NCI-H2227 treated with DMSO at 0.1 percent for 48 hours (cell line): ENCODE measurements around the gene MAD1L1.

Source experiments
- DNase-seq: peaks from one replicate; lab custom pipeline; 2025; lab: John Stamatoyannopoulos, UW

The MAD1L1 gene

GRCh38 chr7:2029211-2029905, 203.4 kb downstream of the MAD1L1 start:
- DNase-seq, result no peak

DNA sequence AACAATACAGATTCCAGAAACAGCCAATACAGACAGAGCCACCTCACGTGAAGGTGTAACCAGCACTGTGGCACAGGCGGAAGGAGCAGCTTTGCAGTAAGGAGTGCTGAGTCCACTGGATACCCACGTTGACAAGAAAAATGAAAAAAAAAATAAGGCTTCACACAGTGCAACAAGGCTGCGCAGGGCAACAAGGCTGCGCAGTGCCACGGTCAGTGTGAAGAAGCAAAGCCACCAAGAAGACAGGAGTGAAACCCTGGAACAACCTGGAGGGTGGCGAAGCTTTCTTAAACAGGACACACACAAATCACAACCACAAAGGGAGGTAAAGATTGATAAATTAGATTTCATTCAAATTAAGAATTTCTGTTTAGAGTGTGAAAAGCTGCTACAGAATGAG, 204.0 kb downstream of the MAD1L1 start:
- no peak for DNase-seq

GRCh38 chr7:2025188-2025587, 207.6 kb downstream of the MAD1L1 start:
- DNase-seq, result no peak

DNA sequence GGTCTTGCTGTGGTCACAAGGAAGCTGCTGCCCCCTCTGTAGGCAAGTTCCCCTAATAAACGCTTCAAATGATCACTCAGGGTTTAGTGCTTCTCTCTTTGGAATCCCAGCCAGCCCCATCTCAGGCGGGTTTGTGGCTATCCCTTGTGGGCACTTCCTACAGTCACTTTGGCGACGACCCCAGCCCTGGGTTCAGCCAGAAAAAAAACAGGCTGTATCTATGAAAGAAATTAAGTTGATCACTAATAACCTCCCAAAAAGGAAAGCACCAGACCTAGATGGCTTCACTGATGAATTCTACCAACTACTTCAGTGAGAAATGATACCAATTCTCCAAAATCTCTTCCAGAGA, 208.2 kb downstream of the MAD1L1 start:
- DNase-seq, result no peak

- DNase-seq, result no peak
Observed at GRCh38 chr7:2023877-2024566, 208.7 kb downstream of the MAD1L1 start.

GRCh38 chr7:2022737-2023250, 210.0 kb downstream of the MAD1L1 start:
- DNase-seq, result no peak

DNA sequence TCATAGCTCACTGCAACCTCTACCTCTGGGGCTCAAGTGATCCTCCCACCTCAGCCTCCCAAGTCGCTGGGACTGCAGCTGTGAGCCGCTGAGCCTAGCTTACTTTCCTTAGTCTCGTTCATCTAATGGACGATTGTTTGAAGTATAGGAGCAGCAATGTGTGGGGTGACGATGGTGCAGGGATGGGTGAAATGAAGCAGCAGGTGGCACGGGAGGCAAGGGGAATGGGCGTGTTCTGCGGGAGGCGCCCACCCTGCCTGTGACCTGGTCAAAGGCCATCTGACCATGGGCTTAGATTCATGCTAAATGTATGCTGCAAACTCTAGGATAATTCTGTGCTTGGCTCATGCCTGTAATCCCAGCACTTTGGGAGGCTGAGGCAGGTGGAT, 210.7 kb downstream of the MAD1L1 start:
- no peak for DNase-seq

DNA sequence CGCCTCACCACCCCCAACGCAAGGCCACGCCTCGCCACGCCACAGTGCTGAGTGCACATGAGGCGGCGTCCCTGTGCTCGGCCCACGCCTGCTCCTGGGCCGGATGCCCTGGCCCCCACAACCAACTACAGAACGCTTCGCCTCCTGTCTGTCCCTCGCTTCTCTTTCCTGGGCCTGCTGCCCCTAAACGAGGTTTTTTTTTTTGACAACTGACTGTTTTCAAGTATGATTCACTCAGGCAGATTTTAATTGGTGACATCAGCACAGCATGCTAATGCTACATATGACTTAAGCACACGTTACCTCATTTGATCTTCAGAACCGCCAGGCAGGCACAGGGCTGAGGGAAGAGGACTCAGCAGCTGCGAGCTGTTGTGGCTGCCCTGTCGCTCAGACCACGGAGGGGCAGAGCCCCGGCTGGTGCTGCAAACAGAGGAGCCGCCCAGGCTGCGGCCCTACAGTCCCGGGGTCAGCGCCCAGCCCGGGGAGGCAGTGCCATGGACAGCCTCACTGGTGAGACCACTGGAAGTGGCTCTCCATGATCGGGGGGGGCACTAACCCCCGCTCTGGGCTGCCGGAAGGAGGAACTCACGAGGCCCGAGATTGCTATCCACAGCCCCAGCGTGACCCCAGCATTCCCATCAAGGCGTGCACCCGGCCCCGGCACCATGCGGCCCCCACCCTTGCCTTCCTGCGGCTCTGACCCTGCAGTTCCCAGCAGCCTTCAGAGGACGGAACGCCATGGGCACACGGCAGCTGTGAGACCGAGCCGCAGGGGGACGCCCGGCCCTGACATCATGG, 212.8 kb downstream of the MAD1L1 start:
- no peak for DNase-seq

DNA sequence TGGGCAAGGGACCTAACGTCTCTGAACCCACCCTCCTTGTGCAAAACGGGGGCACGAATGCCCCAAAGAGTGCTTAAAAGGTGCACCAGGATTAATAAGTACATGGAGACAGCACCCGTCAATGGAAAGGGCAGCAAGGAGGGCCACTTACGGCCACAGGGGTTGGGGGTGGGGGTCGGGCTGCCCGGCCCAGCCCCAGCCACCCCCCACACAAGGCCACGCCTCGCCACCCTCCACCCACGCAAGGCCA, 213.4 kb downstream of the MAD1L1 start:
- no peak for DNase-seq

DNA sequence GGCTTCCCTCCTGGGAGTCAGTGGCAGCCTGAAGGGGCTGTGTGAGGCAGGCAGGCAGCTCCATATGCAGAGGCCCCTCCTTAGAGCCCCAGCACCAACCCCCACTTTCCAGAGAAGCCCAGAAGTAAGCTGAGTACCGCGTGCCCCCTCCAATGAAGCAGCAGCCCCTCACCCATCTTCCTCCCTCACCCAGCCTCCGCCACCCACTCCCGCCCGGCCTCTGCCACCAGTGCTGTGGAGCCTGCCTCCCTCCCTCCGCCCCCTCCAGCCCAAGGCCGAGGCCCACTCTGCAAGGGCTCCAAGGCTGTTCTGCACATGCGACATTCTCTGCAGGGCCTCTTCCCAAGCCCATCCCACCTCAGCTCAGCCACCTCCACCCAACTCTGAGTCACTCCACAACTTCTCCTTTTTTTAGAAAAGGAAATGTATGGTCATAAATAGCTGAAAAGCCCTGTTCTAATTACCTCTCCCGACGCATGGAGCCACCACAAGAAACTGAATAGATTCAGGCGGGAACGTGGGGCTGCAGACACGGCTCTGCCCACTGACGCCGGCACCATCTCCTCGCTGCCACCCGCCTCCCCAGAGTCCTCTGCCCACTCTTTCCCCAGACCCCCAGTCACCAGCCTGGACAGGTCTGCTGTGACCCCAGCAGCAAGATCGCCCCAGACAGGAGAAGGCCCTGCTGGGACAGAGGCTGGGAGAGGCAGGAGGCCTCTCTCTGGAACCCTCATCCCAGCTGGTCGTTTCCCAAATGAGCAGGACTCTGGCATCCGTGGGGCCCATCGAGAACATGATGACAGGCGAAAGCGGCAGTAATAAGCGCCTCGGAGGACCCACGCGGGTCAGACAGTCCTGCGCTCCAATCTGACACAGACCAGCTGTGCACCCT, 213.9 kb downstream of the MAD1L1 start:
- DNase-seq, result no peak

DNA sequence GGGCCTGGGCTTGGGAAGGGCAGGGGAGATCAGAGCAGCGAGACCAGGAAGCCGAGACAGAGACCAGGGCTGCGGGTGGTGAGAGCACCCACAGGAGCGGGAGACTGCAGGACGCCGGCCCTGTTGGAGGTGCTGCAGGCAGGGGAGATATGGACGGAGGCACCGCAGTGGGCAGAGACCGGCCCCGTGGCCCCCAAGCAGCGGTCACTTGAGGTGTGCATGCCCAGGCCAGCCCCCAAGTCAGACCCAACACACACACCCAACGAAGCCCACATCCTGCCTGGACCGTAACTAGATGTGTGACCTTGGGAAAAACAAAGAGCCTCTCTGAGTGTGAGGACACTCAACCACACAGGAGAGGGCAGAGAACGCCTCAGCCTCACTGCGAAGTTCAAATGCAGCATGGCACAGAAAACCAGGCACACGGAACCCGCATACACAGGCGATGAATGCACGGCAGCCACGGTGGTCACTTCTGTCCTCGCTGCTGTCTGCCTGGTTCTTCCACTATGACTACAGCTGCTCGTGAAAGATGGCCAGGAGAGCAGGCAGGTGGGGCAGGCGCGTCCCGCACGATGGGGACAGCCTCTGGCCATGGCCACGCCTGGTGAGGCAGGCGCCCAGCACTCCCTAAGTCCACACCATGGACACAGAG, 214.7 kb downstream of the MAD1L1 start:
- DNase-seq, result no peak

- no peak for DNase-seq
Observed at GRCh38 chr7:2017481-2017891, 215.3 kb downstream of the MAD1L1 start.

DNA sequence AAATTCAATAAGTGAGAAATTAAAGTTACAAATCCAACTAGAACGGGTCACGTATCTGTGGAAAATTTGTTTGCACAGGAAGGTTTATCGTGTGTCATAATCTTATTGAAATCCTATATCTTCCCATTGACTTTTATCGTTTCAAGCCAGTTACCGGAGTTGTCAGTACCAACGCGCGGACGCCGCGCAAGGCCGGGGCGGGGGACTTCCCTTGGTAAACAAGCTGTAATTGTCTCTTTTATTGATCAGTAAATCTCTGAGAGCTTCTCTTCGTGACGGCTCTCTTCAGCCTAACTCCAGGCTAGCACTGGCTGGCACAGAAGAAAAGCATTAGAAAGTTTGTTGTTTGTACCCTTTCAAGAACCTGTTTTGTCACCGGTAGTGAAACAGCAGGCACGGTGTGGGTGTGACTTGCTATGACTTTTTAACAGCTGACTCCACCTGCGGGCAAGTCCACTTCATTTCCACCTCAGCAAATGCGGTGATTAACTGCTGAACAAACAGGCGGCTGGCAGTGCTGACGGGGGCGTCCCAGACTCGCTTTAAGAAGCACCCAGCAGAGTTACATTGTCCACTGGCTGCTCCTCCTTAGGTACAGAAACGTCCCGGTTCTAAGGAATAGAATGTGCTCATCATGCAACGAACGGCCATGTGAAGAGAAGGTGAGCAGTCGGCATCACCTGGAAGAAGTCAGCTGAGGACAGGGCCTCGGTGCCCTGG, 215.8 kb downstream of the MAD1L1 start:
- no peak for DNase-seq

DNA sequence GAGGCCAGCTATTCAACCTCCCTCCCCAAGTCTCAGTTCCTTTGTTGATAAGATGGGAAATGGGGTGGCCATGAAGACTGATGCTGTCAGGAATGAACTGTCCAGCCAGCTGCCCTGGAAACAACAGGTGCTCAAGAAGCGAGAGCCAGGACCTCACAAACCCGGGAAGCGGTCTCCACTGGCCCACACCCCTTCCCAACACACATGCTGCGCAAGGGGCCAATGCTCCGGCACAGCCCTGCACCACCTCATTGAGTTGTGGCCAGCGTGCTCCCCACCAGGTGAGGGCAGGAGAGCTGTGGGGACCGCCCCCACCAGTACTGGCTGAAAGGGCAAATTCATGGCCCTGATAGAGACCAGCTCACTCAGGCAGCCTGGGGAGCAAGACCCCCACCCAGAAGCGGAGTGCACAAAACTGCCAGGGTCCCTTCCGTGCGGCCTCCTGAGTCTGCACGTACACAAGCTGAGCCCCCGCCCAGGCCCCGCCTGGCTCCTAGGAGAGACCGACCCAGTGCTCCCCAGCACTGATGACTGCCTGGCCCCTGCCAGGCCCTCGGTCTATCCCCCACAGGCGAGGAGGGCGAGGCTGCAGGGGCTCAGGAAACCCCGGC, 216.6 kb downstream of the MAD1L1 start:
- DNase-seq, result no peak

- DNase-seq, result no peak
Observed at GRCh38 chr7:2015251-2015871, 217.4 kb downstream of the MAD1L1 start.

GRCh38 chr7:2014391-2015241, 218.1 kb downstream of the MAD1L1 start:
- no peak for DNase-seq

- DNase-seq, result no peak
Observed at GRCh38 chr7:2013381-2014311, 219.1 kb downstream of the MAD1L1 start.

GRCh38 chr7:2012981-2013380, 219.8 kb downstream of the MAD1L1 start:
- DNase-seq, result no peak
